Stimulated activated CD4-positive, alpha-beta T cell treated with anti-CD3 and anti-CD28 coated beads, Interleukin-12 subunit alpha, Interleukin-12 subunit beta, amount 100 ng/mL, for 48 hours (primary cell): ENCODE results near the gene BMP6.
"Not testable (repeated sequence)": the region's sequence is repeated elsewhere in the genome, so short reads cannot be mapped to it uniquely, and the experiment has no call there.

Experiments used
- DNase-seq, 3 donors: peaks; one replicate each; pipeline ENCODE4 v3.0.0-alpha.2; 2020; ENCODE audit warnings: low read depth in 2 of 3, low spot score in 1 of 3

The BMP6 gene

GRCh38 chr6:7881765-7882500 lies 156.0 kb downstream of the BMP6 start:
- DNase-seq, result no peak

- no peak for DNase-seq
Observed at GRCh38 chr6:7882505-7883257, 156.8 kb downstream of the BMP6 start.

- no peak for DNase-seq
Observed at GRCh38 chr6:7883381-7883780, 157.5 kb downstream of the BMP6 start.

GRCh38 chr6:7886132-7886531 lies 160.2 kb downstream of the BMP6 start:
- DNase-seq, result no peak

GRCh38 chr6:7887278-7887991 lies 161.5 kb downstream of the BMP6 start:
- no peak for DNase-seq

GRCh38 chr6:7888587-7889357 lies 162.9 kb downstream of the BMP6 start:
- no peak for DNase-seq

- no peak for DNase-seq
Observed at GRCh38 chr6:7891078-7891872, 165.4 kb downstream of the BMP6 start.

- not testable (repeated sequence) for DNase-seq
Observed at GRCh38 chr6:7892367-7892766, 166.5 kb downstream of the BMP6 start.

- no peak for DNase-seq
Observed at GRCh38 chr6:7893342-7893741, 167.4 kb downstream of the BMP6 start.

GRCh38 chr6:7894262-7895124 lies 168.6 kb downstream of the BMP6 start:
- DNase-seq, result no peak

GRCh38 chr6:7895125-7895423 lies 169.2 kb downstream of the BMP6 start:
- no peak for DNase-seq

- DNase-seq, result no peak
Observed at GRCh38 chr6:7896465-7896987, 170.6 kb downstream of the BMP6 start.

GRCh38 chr6:7897461-7898192 lies 171.7 kb downstream of the BMP6 start:
- DNase-seq, result no peak

- not testable (repeated sequence) for DNase-seq
Observed at GRCh38 chr6:7898193-7898586, 172.3 kb downstream of the BMP6 start.

- DNase-seq, result no peak
Observed at GRCh38 chr6:7899101-7899888, 173.4 kb downstream of the BMP6 start.

GRCh38 chr6:7899889-7900213 lies 174.0 kb downstream of the BMP6 start:
- no peak for DNase-seq

- no peak for DNase-seq
Observed at GRCh38 chr6:7900621-7901020, 174.7 kb downstream of the BMP6 start.

GRCh38 chr6:7901056-7901455 lies 175.2 kb downstream of the BMP6 start:
- DNase-seq, result no peak
